Ishikawa (cell line): Measurements from ENCODE around the gene ECPAS.

ENCODE experiments used
- CEBPB ChIP-seq: IDR thresholded peaks from 2 replicates; pipeline ENCODE4 v1.6.1; 2012
- CREB1 ChIP-seq: IDR thresholded peaks from 2 replicates; pipeline ENCODE4 v1.6.1; 2012; ENCODE audit warnings: low read depth
- EGR1 ChIP-seq: IDR thresholded peaks from 2 replicates; pipeline ENCODE4 v1.6.1; 2012
- EP300 ChIP-seq: IDR thresholded peaks from 2 replicates; pipeline ENCODE4 v1.6.1; 2012; ENCODE audit warnings: borderline replicate concordance
- FOXM1 ChIP-seq: IDR thresholded peaks from 2 replicates; pipeline ENCODE4 v1.6.1; 2012; ENCODE audit warnings: low read depth, borderline replicate concordance
- NFIC ChIP-seq: IDR thresholded peaks from 2 replicates; pipeline ENCODE4 v1.6.1; 2012
- RAD21 ChIP-seq: IDR thresholded peaks from 2 replicates; pipeline ENCODE4 v1.6.1; 2012; ENCODE audit warnings: low read depth
- TAF1 ChIP-seq: IDR thresholded peaks from 2 replicates; pipeline ENCODE4 v1.6.1; 2012; ENCODE audit warnings: low read depth, mild to moderate bottlenecking
- TCF12 ChIP-seq: IDR thresholded peaks from 2 replicates; pipeline ENCODE4 v1.6.1; 2012; ENCODE audit warnings: low read depth
- TEAD4 ChIP-seq: IDR thresholded peaks from 2 replicates; pipeline ENCODE4 v1.6.1; 2012
- YY1 ChIP-seq: IDR thresholded peaks from 2 replicates; pipeline ENCODE4 v1.6.1; 2012; ENCODE audit warnings: low read depth
- ZBTB7A ChIP-seq: IDR thresholded peaks from 2 replicates; pipeline ENCODE4 v1.6.1; 2012; ENCODE audit warnings: low read depth
- TF ChIP-seq, protein P1 (sequence below): IDR thresholded peaks from 2 replicates; pipeline ENCODE4 v1.6.1; 2012
- TF ChIP-seq, protein P2 (sequence below): IDR thresholded peaks from 2 replicates; pipeline ENCODE4 v1.6.1; 2012
- TF ChIP-seq, protein P3 (sequence below): IDR thresholded peaks from 2 replicates; pipeline ENCODE4 v1.6.1; 2012; ENCODE audit warnings: low read depth, mild to moderate bottlenecking

Gene ECPAS

DNA sequence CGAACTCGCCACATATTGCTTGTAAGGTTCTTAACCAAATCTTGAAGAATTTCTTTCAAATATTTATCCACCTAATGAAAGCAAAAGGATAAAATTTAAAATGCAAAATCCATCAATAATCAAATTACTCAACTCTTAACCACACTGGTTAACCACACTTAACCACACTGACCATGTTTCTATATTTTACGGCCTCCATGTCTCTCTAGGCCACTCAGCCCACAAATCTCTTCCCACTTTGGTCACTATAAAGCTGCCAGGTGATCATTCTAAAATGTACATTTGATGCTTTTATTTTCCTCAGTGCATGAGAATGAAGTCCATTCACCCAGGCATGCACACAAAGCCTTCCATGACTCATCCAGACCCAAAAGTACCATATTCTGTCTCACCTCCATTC, 97.8 kb downstream of the ECPAS start:
- TF ChIP-seq YY1 (no peak), NFIC (no peak), CEBPB (no peak), CREB1 (no peak), FOXM1 (no peak), EGR1 (no peak), EP300 (no peak), RAD21 (no peak), TAF1 (no peak), TEAD4 (no peak), ZBTB7A (no peak), TCF12 (no peak)
- TF ChIP-seq, protein P1, sequence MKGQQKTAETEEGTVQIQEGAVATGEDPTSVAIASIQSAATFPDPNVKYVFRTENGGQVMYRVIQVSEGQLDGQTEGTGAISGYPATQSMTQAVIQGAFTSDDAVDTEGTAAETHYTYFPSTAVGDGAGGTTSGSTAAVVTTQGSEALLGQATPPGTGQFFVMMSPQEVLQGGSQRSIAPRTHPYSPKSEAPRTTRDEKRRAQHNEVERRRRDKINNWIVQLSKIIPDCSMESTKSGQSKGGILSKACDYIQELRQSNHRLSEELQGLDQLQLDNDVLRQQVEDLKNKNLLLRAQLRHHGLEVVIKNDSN = no peak
- TF ChIP-seq, protein P2, sequence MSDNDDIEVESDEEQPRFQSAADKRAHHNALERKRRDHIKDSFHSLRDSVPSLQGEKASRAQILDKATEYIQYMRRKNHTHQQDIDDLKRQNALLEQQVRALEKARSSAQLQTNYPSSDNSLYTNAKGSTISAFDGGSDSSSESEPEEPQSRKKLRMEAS = no peak
- TF ChIP-seq, protein P3, sequence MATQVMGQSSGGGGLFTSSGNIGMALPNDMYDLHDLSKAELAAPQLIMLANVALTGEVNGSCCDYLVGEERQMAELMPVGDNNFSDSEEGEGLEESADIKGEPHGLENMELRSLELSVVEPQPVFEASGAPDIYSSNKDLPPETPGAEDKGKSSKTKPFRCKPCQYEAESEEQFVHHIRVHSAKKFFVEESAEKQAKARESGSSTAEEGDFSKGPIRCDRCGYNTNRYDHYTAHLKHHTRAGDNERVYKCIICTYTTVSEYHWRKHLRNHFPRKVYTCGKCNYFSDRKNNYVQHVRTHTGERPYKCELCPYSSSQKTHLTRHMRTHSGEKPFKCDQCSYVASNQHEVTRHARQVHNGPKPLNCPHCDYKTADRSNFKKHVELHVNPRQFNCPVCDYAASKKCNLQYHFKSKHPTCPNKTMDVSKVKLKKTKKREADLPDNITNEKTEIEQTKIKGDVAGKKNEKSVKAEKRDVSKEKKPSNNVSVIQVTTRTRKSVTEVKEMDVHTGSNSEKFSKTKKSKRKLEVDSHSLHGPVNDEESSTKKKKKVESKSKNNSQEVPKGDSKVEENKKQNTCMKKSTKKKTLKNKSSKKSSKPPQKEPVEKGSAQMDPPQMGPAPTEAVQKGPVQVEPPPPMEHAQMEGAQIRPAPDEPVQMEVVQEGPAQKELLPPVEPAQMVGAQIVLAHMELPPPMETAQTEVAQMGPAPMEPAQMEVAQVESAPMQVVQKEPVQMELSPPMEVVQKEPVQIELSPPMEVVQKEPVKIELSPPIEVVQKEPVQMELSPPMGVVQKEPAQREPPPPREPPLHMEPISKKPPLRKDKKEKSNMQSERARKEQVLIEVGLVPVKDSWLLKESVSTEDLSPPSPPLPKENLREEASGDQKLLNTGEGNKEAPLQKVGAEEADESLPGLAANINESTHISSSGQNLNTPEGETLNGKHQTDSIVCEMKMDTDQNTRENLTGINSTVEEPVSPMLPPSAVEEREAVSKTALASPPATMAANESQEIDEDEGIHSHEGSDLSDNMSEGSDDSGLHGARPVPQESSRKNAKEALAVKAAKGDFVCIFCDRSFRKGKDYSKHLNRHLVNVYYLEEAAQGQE = no peak

DNA sequence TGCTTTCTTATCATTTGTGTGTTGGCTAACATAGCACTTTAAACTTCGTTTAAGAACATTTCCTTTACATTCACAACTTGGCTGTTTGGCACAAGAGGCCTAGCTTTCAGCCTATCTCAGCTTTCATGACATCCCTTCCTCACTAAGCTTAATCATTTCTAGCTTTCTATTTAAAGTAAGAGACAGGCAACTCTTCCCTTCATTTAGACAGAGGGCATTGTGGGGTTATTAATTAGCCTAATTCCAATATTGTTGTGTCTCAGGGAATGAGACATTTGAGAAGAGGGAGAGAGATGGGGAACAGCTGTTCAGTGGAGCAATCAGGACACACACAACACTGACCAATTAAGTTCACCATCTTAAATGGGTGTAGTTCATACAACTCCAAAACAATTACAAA, 103.2 kb downstream of the ECPAS start:
- TF ChIP-seq TEAD4 = no peak

DNA sequence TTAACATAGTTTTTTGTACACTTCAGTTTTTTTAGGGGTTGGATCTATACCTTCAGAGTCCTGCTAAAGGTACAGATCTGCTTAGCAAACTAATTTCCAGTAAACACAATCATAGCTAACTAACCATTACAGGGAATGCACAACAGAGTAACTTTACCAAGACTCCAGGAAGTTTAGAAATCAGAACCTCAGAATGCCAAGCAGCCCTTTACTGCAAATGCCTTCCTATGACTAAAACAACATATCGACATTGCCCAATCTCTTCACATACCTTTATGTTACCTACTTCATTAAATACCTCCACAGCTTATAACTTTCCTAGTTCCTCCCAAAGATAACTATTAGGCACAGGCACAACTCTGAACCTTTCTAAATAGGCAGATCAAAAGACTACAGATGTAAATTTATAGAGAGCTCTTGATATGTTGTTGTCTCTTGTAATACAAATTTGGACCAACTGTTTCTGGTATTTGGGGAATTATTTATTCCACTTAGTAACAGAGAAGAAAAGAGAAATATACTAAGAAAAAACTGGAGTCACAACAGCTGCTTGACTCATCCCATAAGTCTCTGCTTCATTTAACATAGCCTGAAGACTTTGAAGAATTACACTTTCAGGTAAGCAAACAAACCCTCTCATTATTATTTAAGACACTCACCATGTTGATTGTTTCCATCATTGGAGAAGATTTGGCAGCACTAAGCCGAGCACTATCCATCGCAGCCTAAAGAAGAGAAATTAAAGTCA, 108.2 kb downstream of the ECPAS start:
- TF ChIP-seq ZBTB7A = no peak

DNA sequence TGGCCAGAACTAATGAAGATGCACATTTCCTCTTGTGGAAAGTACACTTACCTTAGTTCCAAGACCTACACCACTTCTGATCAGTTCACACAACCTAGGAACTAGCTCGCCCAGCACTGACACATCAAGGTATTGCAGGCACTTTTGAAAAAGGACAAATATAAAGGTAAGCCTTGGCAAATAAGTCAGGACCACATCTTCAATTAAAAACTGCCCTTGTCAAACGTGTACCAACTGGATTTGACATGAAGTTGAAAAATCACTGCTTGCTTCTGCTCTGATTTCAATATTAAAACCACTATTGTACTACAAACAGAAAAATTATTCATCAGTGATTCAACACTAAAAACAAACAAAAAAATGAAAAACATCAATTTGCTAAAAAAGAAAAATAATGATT, 109.1 kb downstream of the ECPAS start:
- no peak for TF ChIP-seq ZBTB7A
- TF ChIP-seq, protein P3 = no peak
- TF ChIP-seq, protein P1 = no peak
- no peak for TF ChIP-seq EP300
- TF ChIP-seq, protein P2 = no peak
- TF ChIP-seq YY1 = no peak
- TF ChIP-seq TCF12 = no peak
- TF ChIP-seq CREB1 = no peak
- no peak for TF ChIP-seq NFIC
- no peak for TF ChIP-seq FOXM1
- TF ChIP-seq TAF1 = no peak

DNA sequence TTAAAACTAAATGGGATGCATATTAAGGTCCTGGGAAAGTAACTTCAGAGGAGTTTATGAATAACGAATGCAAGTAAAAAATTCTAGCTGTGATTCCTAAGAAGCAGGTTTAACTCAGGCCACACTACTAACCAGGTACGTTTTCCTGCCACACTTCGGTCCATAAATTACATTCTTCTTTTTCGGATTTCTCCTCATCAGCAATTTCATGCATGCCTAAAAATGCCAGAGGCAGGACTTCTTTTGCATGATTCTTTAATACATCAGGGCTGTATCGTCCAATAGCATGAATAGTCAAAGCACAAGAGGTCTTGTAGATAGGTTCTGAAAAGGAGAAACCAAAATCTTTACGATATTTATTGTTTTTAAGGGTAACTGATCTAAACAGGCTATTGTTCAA, 111.9 kb downstream of the ECPAS start:
- TF ChIP-seq TEAD4 = no peak
- no peak for TF ChIP-seq TCF12
- TF ChIP-seq, protein P3 = no peak
- TF ChIP-seq YY1 = no peak
- no peak for TF ChIP-seq NFIC
- TF ChIP-seq CEBPB = no peak
- TF ChIP-seq CREB1 = no peak
- TF ChIP-seq, protein P1 = no peak
- TF ChIP-seq TAF1 = no peak
- TF ChIP-seq EP300 = no peak
- TF ChIP-seq EGR1 = no peak
- TF ChIP-seq FOXM1 = no peak
- TF ChIP-seq, protein P2 = no peak
- no peak for TF ChIP-seq RAD21
- no peak for TF ChIP-seq ZBTB7A
